K562 (cell line): ENCODE measurements around the gene AGAP3. TPM values are rescaled to one million over a fixed set of nuclear protein-coding genes. Genes with fewer than 3 reads are reported as not detected.

Experiments used
- CREB1 ChIP-seq, 2 experiments: sonication (generic) in 1 of 2; formaldehyde crosslinking in 1 of 2; IDR thresholded peaks; 2 replicates each; pipeline versions ENCODE4 v1.6.1 to v1.8.0; 2012 to 2022; ENCODE audit warnings: inconsistent platforms in 1 of 2, mild to moderate bottlenecking in 1 of 2, missing genetic modification reagents in 1 of 2, moderate library complexity in 1 of 2
- GTF2F1 ChIP-seq: IDR thresholded peaks from 2 replicates; pipeline ENCODE4 v1.6.1; 2011; ENCODE audit warnings: low read depth, low read length, improper control_type of control experiment
- HDAC1 ChIP-seq, 2 experiments: fragments of 450-650 bp; IDR thresholded peaks; 2 replicates each; pipeline ENCODE4 v1.6.1; 2016 to 2017; ENCODE audit warnings: inconsistent platforms in 1 of 2, mild to moderate bottlenecking in 1 of 2, moderate library complexity in 1 of 2
- HNRNPL ChIP-seq: fragments of 200-400 bp; formaldehyde crosslinking; IDR thresholded peaks from 2 replicates; pipeline ENCODE4 v1.6.1; 2017; ENCODE audit warnings: low read depth, mild to moderate bottlenecking, low read length
- KDM2B ChIP-seq: fragments of 250-450 bp; sonication (Bioruptor Pico); IDR thresholded peaks from 2 replicates; pipeline ENCODE4 v1.8.0; 2021; ENCODE audit warnings: mild to moderate bottlenecking, moderate library complexity
- KDM4B ChIP-seq, 2 experiments: fragments of 450-650 bp in 1 of 2; sonication (generic) in 1 of 2; IDR thresholded peaks; 2 replicates each; pipeline ENCODE4 v1.6.1; 2016 to 2017; ENCODE audit warnings: borderline replicate concordance in 2 of 2, antibody characterized with exemption in 1 of 2, low read depth in 1 of 2, mild to moderate bottlenecking in 1 of 2
- KDM5B ChIP-seq: fragments of 200-600 bp; sonication (generic); IDR thresholded peaks from 2 replicates; pipeline ENCODE4 v1.6.1; 2012; ENCODE audit warnings: low read depth, mild to moderate bottlenecking, moderate library complexity, low read length, control low read depth, inconsistent platforms; ENCODE audit not compliant: insufficient replicate concordance
- KLF1 ChIP-seq: fragments of 450-650 bp; IDR thresholded peaks from 2 replicates; pipeline ENCODE4 v1.6.1; 2016; ENCODE audit warnings: missing genetic modification characterization, missing compliant biosample characterization
- MXD1 ChIP-seq: fragments of 250-450 bp; sonication (Bioruptor Pico); IDR thresholded peaks from 2 replicates; pipeline ENCODE4 v1.8.0; 2021; ENCODE audit warnings: borderline replicate concordance, mild to moderate bottlenecking, moderate library complexity; ENCODE audit not compliant: poor library complexity, severe bottlenecking
- NEUROD1 ChIP-seq: fragments of 150-350 bp; IDR thresholded peaks from 2 replicates; pipeline ENCODE4 v1.6.1; 2014; ENCODE audit warnings: borderline replicate concordance, low read length, low read depth; ENCODE audit not compliant: partially characterized antibody
- NFE2L1 ChIP-seq: fragments of 450-650 bp; IDR thresholded peaks from 2 replicates; pipeline ENCODE4 v1.6.1; 2016; ENCODE audit warnings: missing genetic modification characterization, low read depth, mild to moderate bottlenecking, missing compliant biosample characterization, moderate library complexity, borderline replicate concordance
- NR4A1 ChIP-seq, 2 experiments: fragments of 250-450 bp in 1 of 2; fragments of 450-650 bp in 1 of 2; sonication (Bioruptor Pico) in 1 of 2; IDR thresholded peaks; 2 replicates each; pipeline versions ENCODE4 v1.4.0 to v1.6.1; 2016 to 2020; ENCODE audit warnings: mild to moderate bottlenecking in 2 of 2, missing compliant biosample characterization in 1 of 2, missing genetic modification characterization in 1 of 2, moderate library complexity in 1 of 2
- NUFIP1 ChIP-seq: fragments of 450-650 bp; IDR thresholded peaks from 2 replicates; pipeline ENCODE4 v1.6.1; 2018; ENCODE audit not compliant: partially characterized antibody
- ZNF407 ChIP-seq: fragments of 450-650 bp; IDR thresholded peaks from 2 replicates; pipeline ENCODE4 v1.6.1; 2016; ENCODE audit warnings: low read depth
- polyA plus RNA-seq, 8 experiments: library from polyadenylated mRNA; depleted of rRNA in 4 of 8; stranded (reverse) in 5 of 8; unstranded in 3 of 8; fragments of >200 nt; fragmentation: Nextera tagmentation in 2 of 8; fragmentation: Illumina TruSeq in 1 of 8; extraction: Ambion mirVana in 2 of 8; extraction: Trizol in 1 of 8; gene quantifications; 2 replicates each; pipeline versions ENCODE4 v1.2.1 to v1.2.3, GENCODE V29; 2011 to 2014; ENCODE audit warnings: inconsistent platforms in 1 of 8, missing spikeins in 1 of 8
- total RNA-seq, 7 experiments: library from RNA; depleted of rRNA in 6 of 7; stranded (reverse); fragments of >200 nt in 6 of 7; fragmentation: Illumina TruSeq in 2 of 7; extraction: Trizol in 2 of 7; gene quantifications; 2 replicates each; pipeline versions ENCODE4 v1.2.1 to v1.2.3, GENCODE V29; 2011 to 2021; ENCODE audit warnings: low replicate concordance in 1 of 7

AGAP3 gene
- total and polyA plus RNA-seq, 9 of the 15 experiments (the other 6 are each of a cell fraction or from before 2014, with no cell fraction given): 3.4 to 208 (median 62.2) TPM

- TF ChIP-seq NR4A1 (CRISPR knock-in tag; IDR thresholded peaks at IDR 0.05) (no peak), NR4A1 (tag; IDR thresholded peaks at IDR 0.05) (0 out of 2 replicates have a peak, but pooled peaks have one; percentile 57), KDM5B (no peak), HDAC1 (IDR thresholded peaks at IDR 0.05) (peak in 1 of 2 experiments; percentile 87; a peak in 2 of 4 replicates), KDM4B (IDR thresholded peaks at IDR 0.05; ENCODE audit: borderline replicate concordance in 2 of 2, low read depth in 1 of 2) (peak in 1 of 2 experiments; percentile 80; a peak in 1 of 4 replicates), HNRNPL (no peak), ZNF407 (no peak), NEUROD1 (peak; percentile 20), GTF2F1 (0 out of 2 replicates have a peak, but pooled peaks have one; percentile 37), CREB1 (IDR thresholded peaks at IDR 0.05) (peak; percentile 81), CREB1 (CRISPR knock-in tag; IDR thresholded peaks at IDR 0.05) (peak; percentile 69; the same call in 1 of the 2 replicates), NUFIP1 (no peak), KLF1 (tag) (0 out of 2 replicates have a peak, but pooled peaks have one; percentile 42), MXD1 (peak; percentile 89), KDM2B (CRISPR knock-in tag) (peak; percentile 90; the same call in 1 of the 2 replicates), NFE2L1 (tag) (no peak)
Observed at GRCh38 chr7:151083071-151083823, 3.0 kb upstream of the AGAP3 start, which contains the start of gene TMUB1 (continued).
